Body of pancreas (tissue), 4 donors: ENCODE data around the gene PVALB. TPM values are rescaled to one million over a fixed set of nuclear protein-coding genes. Genes with fewer than 3 reads are reported as not detected.

Experiments
- ATAC-seq: fragments of 150-250 bp; one replicate; pipeline ENCODE4 v1.9.1; 2016
- DNase-seq, 4 donors: peaks; one replicate each; pipeline ENCODE4 v3.0.0-alpha.2; 2019
- H3K27ac ChIP-seq, 4 donors: fragments of 200-600 bp; sonication (generic); 1 replicate in 3 of 4; 2 replicates in 1 of 4; pipeline versions ENCODE4 v1.5.1 to v1.6.1; 2016 to 2019; ENCODE audit warnings: mild to moderate bottlenecking in 1 of 4, mixed read lengths in 1 of 4, moderate library complexity in 1 of 4
- H3K27me3 ChIP-seq, 2 donors: fragments of 200-600 bp; sonication (generic); one replicate each; pipeline ENCODE4 v1.6.0; 2016; ENCODE audit warnings: mild to moderate bottlenecking in 1 of 2
- H3K36me3 ChIP-seq, 2 donors: fragments of 200-600 bp; sonication (generic); replicated peaks in 1 of 2; 2 replicates each; pipeline ENCODE4 v1.5.1; 2016; ENCODE audit warnings: low read depth in 2 of 2; ENCODE audit not compliant: insufficient read depth in 1 of 2
- H3K4me1 ChIP-seq: fragments of 200-600 bp; sonication (generic); one replicate; pipeline ENCODE4 v1.6.0; 2016
- H3K4me3 ChIP-seq, 2 donors: fragments of 200-600 bp; sonication (generic); 1 replicate in 1 of 2; 2 replicates in 1 of 2; pipeline ENCODE4 v1.5.1; 2016 to 2019
- H3K9me3 ChIP-seq, 3 donors: fragments of 200-600 bp; sonication (generic); 1 replicate in 2 of 3; 2 replicates in 1 of 3; pipeline ENCODE4 v1.5.1; 2016
- CTCF ChIP-seq, 7 experiments: fragments of 450-650 bp in 4 of 7; fragments of 200-600 bp in 3 of 7; sonication (generic) in 3 of 7; IDR thresholded peaks; one replicate each; pipeline ENCODE4 v1.5.1; 2016 to 2019; ENCODE audit warnings: antibody characterized with exemption in 7 of 7
- POLR2A ChIP-seq, 3 donors: fragments of 450-650 bp; IDR thresholded peaks; one replicate each; pipeline ENCODE4 v1.6.1; 2016; ENCODE audit warnings: antibody characterized with exemption in 3 of 3, mild to moderate bottlenecking in 2 of 3
- WGBS, 2 donors: methylation state at CpG; one replicate each; pipeline ENCODE4 v1.1.5; 2017; 5-methylcytosine and 5-hydroxymethylcytosine counted together
- intact Hi-C: fragments of 100-400 bp; cut with DNase I; formaldehyde crosslinking; loops from one replicate; pipeline ENCODE4 v1.15.1; 2023
- total RNA-seq, 2 donors: library from RNA; depleted of rRNA; stranded (reverse); fragments of >200 nt; gene quantifications; one replicate each; pipeline ENCODE4 v1.1.0, GENCODE V29; 2016

PVALB gene
- total RNA-seq, 2 donors from 2014 or later: not detected

- TF ChIP-seq CTCF (IDR thresholded peaks at IDR 0.05) (no peak), POLR2A (IDR thresholded peaks at IDR 0.05) (no peak)
- no peaks in the 10 kb centered on the region for H3K4me1 ChIP-seq
- WGBS, 2 donors: 83 to 87% methylated on average over 6 of the region's 6 CpGs
- intact Hi-C loops: no loop called here
- H3K27ac ChIP-seq: no peak overlapping the region
- H3K9me3 ChIP-seq: no peaks in the 10 kb centered on the region
- no peaks in the 10 kb centered on the region for H3K27me3 ChIP-seq
- DNase-seq (no peak), ATAC-seq (no peak)
- no peaks in the 10 kb centered on the region for H3K36me3 ChIP-seq
- H3K4me3 ChIP-seq: no peak overlapping the region
Measured at GRCh38 chr22:36809351-36809750, 7.5 kb downstream of the PVALB start.

- H3K4me1 ChIP-seq: no peaks in the 10 kb centered on the region
- ATAC-seq (no peak), DNase-seq (no peak)
- H3K4me3 ChIP-seq: no peak overlapping the region
- no peak overlapping the region for H3K27ac ChIP-seq
- no peaks in the 10 kb centered on the region for H3K27me3 ChIP-seq
- TF ChIP-seq POLR2A (IDR thresholded peaks at IDR 0.05) (no peak), CTCF (IDR thresholded peaks at IDR 0.05) (no peak)
- WGBS, 2 donors: 63 to 64% methylated on average over 1 of the region's 1 CpG
- H3K36me3 ChIP-seq: no peaks in the 10 kb centered on the region
- intact Hi-C loops: no loop called here
- H3K9me3 ChIP-seq: no peaks in the 10 kb centered on the region
Measured at GRCh38 chr22:36808721-36809344, 8.0 kb downstream of the PVALB start.

GRCh38 chr22:36807627-36808026, 9.2 kb downstream of the PVALB start:
- no peak for ATAC-seq
- Histone ChIP-seq H3K4me3 (no peak overlapping the region), H3K9me3 (no peaks in the 10 kb centered on the region), H3K4me1 (no peaks in the 10 kb centered on the region), H3K27ac (no peak overlapping the region), H3K36me3 (no peaks in the 10 kb centered on the region), H3K27me3 (no peaks in the 10 kb centered on the region)
- TF ChIP-seq POLR2A (IDR thresholded peaks at IDR 0.05): no peak
- no peak for DNase-seq
- intact Hi-C loops: no loop called here
- WGBS, 2 donors: 72 to 75% methylated on average over 7 of the region's 7 CpGs

GRCh38 chr22:36806835-36807234, 10.0 kb downstream of the PVALB start:
- intact Hi-C loops: no loop called here
- no peaks in the 10 kb centered on the region for H3K36me3 ChIP-seq
- no peak overlapping the region for H3K27ac ChIP-seq
- H3K4me3 ChIP-seq: no peak overlapping the region
- no peaks in the 10 kb centered on the region for H3K4me1 ChIP-seq
- no peak for TF ChIP-seq POLR2A (IDR thresholded peaks at IDR 0.05)
- no peak for TF ChIP-seq CTCF (IDR thresholded peaks at IDR 0.05)
- ATAC-seq (no peak), DNase-seq (no peak)
- no peaks in the 10 kb centered on the region for H3K27me3 ChIP-seq
- WGBS, 2 donors: 29 to 40% methylated on average over 6 of the region's 6 CpGs
- no peaks in the 10 kb centered on the region for H3K9me3 ChIP-seq

- H3K27ac ChIP-seq: no peak overlapping the region
- no peak for ATAC-seq
- intact Hi-C loops: no loop called here
- H3K4me3 ChIP-seq: no peak overlapping the region
- H3K9me3 ChIP-seq: no peaks in the 10 kb centered on the region
- WGBS, 2 donors: 27 to 33% methylated on average over 1 of the region's 1 CpG
- no peak for TF ChIP-seq POLR2A (IDR thresholded peaks at IDR 0.05)
- no peak for TF ChIP-seq CTCF (IDR thresholded peaks at IDR 0.05)
- DNase-seq: no peak
- H3K36me3 ChIP-seq: no peaks in the 10 kb centered on the region
- no peaks in the 10 kb centered on the region for H3K4me1 ChIP-seq
- H3K27me3 ChIP-seq: no peaks in the 10 kb centered on the region
Measured at GRCh38 chr22:36803358-36803757, 13.5 kb downstream of the PVALB start.
